Measurements from ENCODE around the gene TNFSF12. TPM values are rescaled to one million over a fixed set of nuclear protein-coding genes. Genes with fewer than 3 reads are reported as not detected.

TNFSF12 gene
- total RNA-seq, 1 experiment from 2014 or later = 8.1 TPM

- TF ChIP-seq STAT6 (CRISPR knock-in tag; conservative IDR thresholded peaks at IDR 0.05; ENCODE audit: low read depth) (no peak), PRRX2 (CRISPR knock-in tag; IDR thresholded peaks at IDR 0.05) (no peak)
Observed at GRCh38 chr17:7512105-7512504, 36.8 kb upstream of the TNFSF12 start (continued).

GRCh38 chr17:7512824-7513540 is 35.9 kb upstream of the TNFSF12 start:
- TF ChIP-seq AFF4 (CRISPR knock-in tag; IDR thresholded peaks at IDR 0.05; ENCODE audit: borderline replicate concordance) = no peak
- no peak for TF ChIP-seq ZNF138 (CRISPR knock-in tag; conservative IDR thresholded peaks at IDR 0.05)
- TF ChIP-seq ZNF416 (CRISPR knock-in tag; IDR thresholded peaks at IDR 0.05) = no peak
- no peak for TF ChIP-seq E2F1 (CRISPR knock-in tag; IDR thresholded peaks at IDR 0.05)
- TF ChIP-seq ATF1 (CRISPR knock-in tag; IDR thresholded peaks at IDR 0.05) = no peak
- TF ChIP-seq SOX15 (CRISPR knock-in tag; IDR thresholded peaks at IDR 0.05) = no peak
- TF ChIP-seq CREB1 (CRISPR knock-in tag; IDR thresholded peaks at IDR 0.05) = no peak
- no peak for TF ChIP-seq GRHL2 (CRISPR knock-in tag; IDR thresholded peaks at IDR 0.05; ENCODE audit: insufficient replicate concordance, severe bottlenecking)
- peaks cover 54% of the 10 kb centered on the region for H3K36me3 Mint-ChIP-seq
- H3K4me3 Mint-ChIP-seq = no peak overlapping the region
- DNase-seq (ENCODE audit: low spot score) (no peak), ATAC-seq (no peak)
- CTCF ChIA-PET = interaction anchor here (0.8 to 4.4 kb wide), 8 partner anchors 10 to 204 kb away, joined by 3 to 81 read pairs (median 6); partner anchors contain the start of gene PLSCR3
- H3K27me3 Mint-ChIP-seq (ENCODE audit: low read depth) = no peaks in the 10 kb centered on the region
- POLR2A ChIA-PET = interaction anchor here (0.7 to 1.5 kb wide), 3 partner anchors 48 to 514 kb away, joined by 3 to 5 read pairs (median 3); no protein-coding TSS in a partner anchor
- no peaks in the 10 kb centered on the region for H3K9me3 Mint-ChIP-seq
- H3K27ac Mint-ChIP-seq = no peak overlapping the region
- H3K4me1 Mint-ChIP-seq = no peaks in the 10 kb centered on the region

- 0 out of 2 replicates have a peak, but pooled peaks have one; percentile 30 for ATAC-seq
- peaks cover 44% of the 10 kb centered on the region for H3K36me3 Mint-ChIP-seq
- ChIA-PET CTCF (interaction anchor here (0.8 to 4.4 kb wide), 10 partner anchors 9 to 157 kb away, joined by 3 to 81 read pairs (median 4); partner anchors contain the start of gene PLSCR3), POLR2A (interaction anchor here (0.7 to 1.0 kb wide), 2 partner anchors 47 to 515 kb away, joined by 3 read pairs; no protein-coding TSS in a partner anchor)
- H3K4me1 Mint-ChIP-seq = no peaks in the 10 kb centered on the region
- no peak overlapping the region for H3K4me3 Mint-ChIP-seq
- no peak overlapping the region for H3K27ac Mint-ChIP-seq
- no peaks in the 10 kb centered on the region for H3K27me3 Mint-ChIP-seq (ENCODE audit: low read depth)
- no peaks in the 10 kb centered on the region for H3K9me3 Mint-ChIP-seq
- DNase-seq (ENCODE audit: low spot score) = no peak
- TF ChIP-seq ETV6 (CRISPR knock-in tag; IDR thresholded peaks at IDR 0.05) (no peak), NR1H2 (CRISPR knock-in tag; IDR thresholded peaks at IDR 0.05) (no peak), RORB (CRISPR knock-in tag; IDR thresholded peaks at IDR 0.05) (no peak), TCF7 (CRISPR knock-in tag; IDR thresholded peaks at IDR 0.05; ENCODE audit: low read depth) (no peak), CBFB (CRISPR knock-in tag; IDR thresholded peaks at IDR 0.05; ENCODE audit: low read depth) (no peak), MAX (CRISPR knock-in tag; IDR thresholded peaks at IDR 0.05) (no peak), FOXJ3 (CRISPR knock-in tag; IDR thresholded peaks at IDR 0.05; ENCODE audit: borderline replicate concordance) (no peak), NR2C2 (CRISPR knock-in tag; IDR thresholded peaks at IDR 0.05) (no peak), KAT7 (CRISPR knock-in tag; IDR thresholded peaks at IDR 0.05; ENCODE audit: borderline replicate concordance) (no peak), ZNF423 (CRISPR knock-in tag; IDR thresholded peaks at IDR 0.05) (no peak)
Observed at GRCh38 chr17:7513850-7514419, 34.9 kb upstream of the TNFSF12 start.

All from WTC11 (cell line).